ENCODE data around the gene PRR33. TPM values are rescaled to one million over a fixed set of nuclear protein-coding genes. Genes with fewer than 3 reads are reported as not detected.
A peak's percentile ranks its signal among the peaks of the same experiment; 100 is the strongest.

The PRR33 gene
- total RNA-seq, 1 donor from 2014 or later: not detected

DNA sequence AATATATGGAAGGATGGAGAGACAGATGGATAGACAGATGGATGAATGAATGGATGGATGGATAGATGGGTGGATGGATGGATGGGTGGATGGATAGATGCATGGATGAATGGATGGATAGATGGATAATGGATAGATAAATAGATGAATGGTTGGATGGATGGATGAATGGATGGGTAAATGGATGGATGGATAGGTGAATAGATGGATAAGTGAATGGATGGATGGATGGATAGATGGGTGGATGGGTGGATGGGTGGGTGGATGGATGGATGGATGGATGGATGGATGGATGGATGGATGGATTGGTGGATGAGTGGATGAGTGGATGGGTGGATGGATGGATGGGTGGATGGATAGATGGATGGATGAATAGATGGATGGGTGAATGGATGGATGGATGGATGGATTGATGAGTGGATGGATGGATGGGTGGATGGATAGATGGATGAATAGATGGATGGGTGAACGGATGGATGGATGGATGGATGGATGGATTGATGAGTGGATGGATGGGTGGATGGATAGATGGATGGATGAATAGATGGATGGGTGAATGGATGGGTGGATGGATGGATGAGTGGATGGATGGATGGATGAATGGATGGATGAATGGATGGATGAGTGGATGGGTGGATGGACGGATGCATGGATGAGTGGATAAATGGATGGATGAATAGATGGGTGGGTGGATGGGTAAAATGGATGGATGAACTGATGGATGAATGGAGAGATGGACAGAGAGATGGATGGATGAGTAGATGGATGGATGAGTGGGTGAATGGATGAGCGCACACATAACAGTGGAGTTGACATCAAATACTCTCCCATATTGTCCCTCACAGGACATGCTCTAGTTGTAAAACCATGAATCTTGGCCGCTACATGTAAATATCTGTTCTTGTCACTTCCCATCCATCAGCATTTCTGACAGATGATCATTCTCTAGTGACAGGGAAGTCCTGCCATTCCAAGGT is 30.0 kb downstream of the PRR33 start:
- peaks cover 6% of the 10 kb centered on the region for H3K27me3 Mint-ChIP-seq
- H3K36me3 Mint-ChIP-seq (ENCODE audit: insufficient read depth): no peaks in the 10 kb centered on the region
- no peak overlapping the region for H3K27ac Mint-ChIP-seq
- H3K9me3 Mint-ChIP-seq (ENCODE audit: low read depth): no peaks in the 10 kb centered on the region
- TF ChIP-seq, protein P1, sequence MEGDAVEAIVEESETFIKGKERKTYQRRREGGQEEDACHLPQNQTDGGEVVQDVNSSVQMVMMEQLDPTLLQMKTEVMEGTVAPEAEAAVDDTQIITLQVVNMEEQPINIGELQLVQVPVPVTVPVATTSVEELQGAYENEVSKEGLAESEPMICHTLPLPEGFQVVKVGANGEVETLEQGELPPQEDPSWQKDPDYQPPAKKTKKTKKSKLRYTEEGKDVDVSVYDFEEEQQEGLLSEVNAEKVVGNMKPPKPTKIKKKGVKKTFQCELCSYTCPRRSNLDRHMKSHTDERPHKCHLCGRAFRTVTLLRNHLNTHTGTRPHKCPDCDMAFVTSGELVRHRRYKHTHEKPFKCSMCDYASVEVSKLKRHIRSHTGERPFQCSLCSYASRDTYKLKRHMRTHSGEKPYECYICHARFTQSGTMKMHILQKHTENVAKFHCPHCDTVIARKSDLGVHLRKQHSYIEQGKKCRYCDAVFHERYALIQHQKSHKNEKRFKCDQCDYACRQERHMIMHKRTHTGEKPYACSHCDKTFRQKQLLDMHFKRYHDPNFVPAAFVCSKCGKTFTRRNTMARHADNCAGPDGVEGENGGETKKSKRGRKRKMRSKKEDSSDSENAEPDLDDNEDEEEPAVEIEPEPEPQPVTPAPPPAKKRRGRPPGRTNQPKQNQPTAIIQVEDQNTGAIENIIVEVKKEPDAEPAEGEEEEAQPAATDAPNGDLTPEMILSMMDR (IDR thresholded peaks at IDR 0.05; ENCODE audit: unreplicated experiment): no peak
- DNase-seq (ENCODE audit: low spot score, unreplicated experiment): no peak
- H3K4me1 Mint-ChIP-seq (ENCODE audit: low read depth): no peaks in the 10 kb centered on the region
- H3K4me3 Mint-ChIP-seq (ENCODE audit: low read depth): no peak overlapping the region

- H3K36me3 Mint-ChIP-seq (ENCODE audit: insufficient read depth): no peaks in the 10 kb centered on the region
- DNase-seq (ENCODE audit: low spot score, unreplicated experiment): no peak
- H3K4me1 Mint-ChIP-seq (ENCODE audit: low read depth): no peaks in the 10 kb centered on the region
- H3K4me3 Mint-ChIP-seq (ENCODE audit: low read depth): no peak overlapping the region
- TF ChIP-seq, protein P1 (IDR thresholded peaks at IDR 0.05; ENCODE audit: unreplicated experiment): no peak
- no peaks in the 10 kb centered on the region for H3K9me3 Mint-ChIP-seq (ENCODE audit: low read depth)
- H3K27ac Mint-ChIP-seq: no peak overlapping the region
- peaks cover 3% of the 10 kb centered on the region for H3K27me3 Mint-ChIP-seq
Measured at GRCh38 chr11:1860108-1860507, 31.6 kb downstream of the PRR33 start.

DNA sequence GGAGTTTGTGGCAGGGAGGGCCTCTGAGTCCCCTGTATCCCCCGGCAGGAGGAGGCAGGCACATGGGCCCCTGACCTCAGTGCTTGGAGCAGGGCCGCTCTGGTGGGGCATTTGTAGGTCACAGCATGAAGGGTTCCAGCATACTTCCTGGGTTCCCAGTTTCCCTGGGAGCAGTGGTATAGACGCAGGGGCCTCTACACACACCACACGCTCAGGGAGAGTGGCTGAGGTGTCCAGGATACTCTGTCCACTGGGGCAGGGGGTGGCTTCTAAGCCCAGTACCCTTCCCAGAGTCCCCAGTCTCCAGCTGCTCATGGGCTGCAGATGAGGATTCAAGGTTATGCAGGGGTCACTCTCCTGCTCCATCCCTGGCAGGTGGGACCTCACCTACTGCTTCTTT is 32.7 kb downstream of the PRR33 start:
- no peak for DNase-seq (ENCODE audit: low spot score, unreplicated experiment)
- Mint-ChIP-seq H3K9me3 (ENCODE audit: low read depth) (no peaks in the 10 kb centered on the region), H3K27me3 (peaks cover 3% of the 10 kb centered on the region), H3K27ac (peak overlapping the region; percentile 46), H3K36me3 (ENCODE audit: insufficient read depth) (no peaks in the 10 kb centered on the region), H3K4me1 (ENCODE audit: low read depth) (no peaks in the 10 kb centered on the region), H3K4me3 (ENCODE audit: low read depth) (no peak overlapping the region)
- TF ChIP-seq, protein P1 (IDR thresholded peaks at IDR 0.05; ENCODE audit: unreplicated experiment): no peak

- no peak for DNase-seq (ENCODE audit: low spot score, unreplicated experiment)
- Mint-ChIP-seq H3K27ac (peak overlapping the region; percentile 46), H3K4me1 (ENCODE audit: low read depth) (no peaks in the 10 kb centered on the region), H3K36me3 (ENCODE audit: insufficient read depth) (no peaks in the 10 kb centered on the region), H3K4me3 (ENCODE audit: low read depth) (no peak overlapping the region), H3K27me3 (peaks cover 3% of the 10 kb centered on the region), H3K9me3 (ENCODE audit: low read depth) (no peaks in the 10 kb centered on the region)
- TF ChIP-seq, protein P1 (IDR thresholded peaks at IDR 0.05; ENCODE audit: unreplicated experiment): no peak
Measured at GRCh38 chr11:1858576-1858975, 33.1 kb downstream of the PRR33 start.

DNA sequence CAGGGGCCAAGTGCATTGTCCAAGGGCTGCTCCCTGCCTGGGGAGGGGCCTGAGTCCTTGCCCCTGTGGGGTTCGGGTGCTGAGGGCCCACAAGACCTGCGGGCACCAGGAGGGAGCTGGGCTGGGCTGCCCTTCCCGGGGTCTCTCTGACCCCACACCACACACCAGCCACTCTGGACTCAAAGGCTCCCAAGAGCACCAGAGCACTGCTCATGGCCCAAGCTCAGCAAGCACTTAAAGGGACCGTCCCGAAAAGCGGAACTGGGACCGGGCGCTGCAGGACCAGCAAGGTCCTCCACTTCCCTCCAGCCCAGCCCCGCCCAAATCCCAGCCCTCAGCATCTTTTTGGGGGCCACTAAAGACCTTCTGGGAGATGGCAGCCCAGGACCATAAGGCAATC is 33.5 kb downstream of the PRR33 start:
- Mint-ChIP-seq H3K9me3 (ENCODE audit: low read depth) (no peaks in the 10 kb centered on the region), H3K27ac (no peak overlapping the region)
- TF ChIP-seq, protein P1 (IDR thresholded peaks at IDR 0.05; ENCODE audit: unreplicated experiment): no peak

More for the DNA sequence above, 33.5 kb downstream of the PRR33 start:
- Mint-ChIP-seq H3K4me3 (ENCODE audit: low read depth) (no peak overlapping the region), H3K4me1 (ENCODE audit: low read depth) (no peaks in the 10 kb centered on the region), H3K36me3 (ENCODE audit: insufficient read depth) (no peaks in the 10 kb centered on the region), H3K27me3 (peaks cover 3% of the 10 kb centered on the region)
- no peak for DNase-seq (ENCODE audit: low spot score, unreplicated experiment)

All from progenitor cell of endocrine pancreas (in vitro differentiated cells).